ENCODE results near the gene ZNF728.
"Not testable (repeated sequence)": the region's sequence is repeated elsewhere in the genome, so short reads cannot be mapped to it uniquely, and the experiment has no call there.

The ZNF728 gene

GRCh38 chr19:23002690-23003422 is at the start of gene ZNF728:
TSS of gene ZNF728 (minus strand) at chr19:23003176. CDS start at chr19:23003030, 146 bp downstream.
- Histone ChIP-seq H3K4me3 (ENCODE audit: low read length) (no peak within 1 kb of the TSS), H3K4me1 (ENCODE audit: control insufficient read depth, insufficient read depth, low read length) (no peaks in the 10 kb centered on the region; the same call in 1 of the 2 replicates), H3K27ac (ENCODE audit: low read length) (no peak within 1 kb of the TSS), H3K27me3 (ENCODE audit: control insufficient read depth, insufficient read depth, low read length) (no peaks in the 10 kb centered on the region), H3K9me3 (ENCODE audit: control insufficient read depth, insufficient read depth, low read length) (peaks cover 5% of the 10 kb centered on the region), H3K36me3 (ENCODE audit: control insufficient read depth, insufficient read depth, low read length) (no peaks in the 10 kb centered on the region)
- DNase-seq (ENCODE audit: low read depth, low spot score): no peak
- no CpG with 5 or more reads among the region's 46 CpGs for WGBS (ENCODE audit: insufficient coverage, insufficient read length)

GRCh38 chr19:23052349-23052748 is 49.4 kb upstream of the ZNF728 start:
- Histone ChIP-seq H3K36me3 (ENCODE audit: control insufficient read depth, insufficient read depth, low read length) (no peaks in the 10 kb centered on the region), H3K9me3 (ENCODE audit: control insufficient read depth, insufficient read depth, low read length) (peaks cover 6% of the 10 kb centered on the region), H3K27ac (ENCODE audit: low read length) (no peak overlapping the region), H3K27me3 (ENCODE audit: control insufficient read depth, insufficient read depth, low read length) (no peaks in the 10 kb centered on the region), H3K4me3 (ENCODE audit: low read length) (no peak overlapping the region), H3K4me1 (ENCODE audit: control insufficient read depth, insufficient read depth, low read length) (no peaks in the 10 kb centered on the region)
- DNase-seq (ENCODE audit: low read depth, low spot score): no peak
- no CpG with 5 or more reads among the region's 1 CpG for WGBS (ENCODE audit: insufficient coverage, insufficient read length)

- WGBS (ENCODE audit: insufficient coverage, insufficient read length): no CpG with 5 or more reads among the region's 4 CpGs
- no peak for DNase-seq (ENCODE audit: low read depth, low spot score)
- Histone ChIP-seq H3K27me3 (ENCODE audit: control insufficient read depth, insufficient read depth, low read length) (no peaks in the 10 kb centered on the region), H3K27ac (ENCODE audit: low read length) (no peak overlapping the region), H3K9me3 (ENCODE audit: control insufficient read depth, insufficient read depth, low read length) (peaks cover 8% of the 10 kb centered on the region), H3K4me1 (ENCODE audit: control insufficient read depth, insufficient read depth, low read length) (no peaks in the 10 kb centered on the region), H3K36me3 (ENCODE audit: control insufficient read depth, insufficient read depth, low read length) (no peaks in the 10 kb centered on the region), H3K4me3 (ENCODE audit: low read length) (no peak overlapping the region)
Measured at GRCh38 chr19:23049256-23049655, 46.3 kb upstream of the ZNF728 start.

GRCh38 chr19:23046743-23047142 is 43.8 kb upstream of the ZNF728 start:
- no peak for DNase-seq (ENCODE audit: low read depth, low spot score)
- H3K4me1 ChIP-seq (ENCODE audit: control insufficient read depth, insufficient read depth, low read length): no peaks in the 10 kb centered on the region
- H3K27ac ChIP-seq (ENCODE audit: low read length): no peak overlapping the region
- peaks cover 6% of the 10 kb centered on the region for H3K9me3 ChIP-seq (ENCODE audit: control insufficient read depth, insufficient read depth, low read length)
- no CpG with 5 or more reads among the region's 6 CpGs for WGBS (ENCODE audit: insufficient coverage, insufficient read length)
- no peak overlapping the region for H3K4me3 ChIP-seq (ENCODE audit: low read length)
- no peaks in the 10 kb centered on the region for H3K36me3 ChIP-seq (ENCODE audit: control insufficient read depth, insufficient read depth, low read length)
- H3K27me3 ChIP-seq (ENCODE audit: control insufficient read depth, insufficient read depth, low read length): no peaks in the 10 kb centered on the region

GRCh38 chr19:23033721-23034120 is 30.7 kb upstream of the ZNF728 start:
- no peaks in the 10 kb centered on the region; the same call in 1 of the 2 replicates for H3K9me3 ChIP-seq (ENCODE audit: control insufficient read depth, insufficient read depth, low read length)

GRCh38 chr19:23015660-23016059 is 12.7 kb upstream of the ZNF728 start:
- no peaks in the 10 kb centered on the region for H3K36me3 ChIP-seq (ENCODE audit: control insufficient read depth, insufficient read depth, low read length)

More at GRCh38 chr19:23033721-23034120, 30.7 kb upstream of the ZNF728 start:
- no peaks in the 10 kb centered on the region for H3K4me1 ChIP-seq (ENCODE audit: control insufficient read depth, insufficient read depth, low read length)
- no peaks in the 10 kb centered on the region for H3K36me3 ChIP-seq (ENCODE audit: control insufficient read depth, insufficient read depth, low read length)
- no CpG with 5 or more reads among the region's 2 CpGs for WGBS (ENCODE audit: insufficient coverage, insufficient read length)
- DNase-seq (ENCODE audit: low read depth, low spot score): no peak
- no peak overlapping the region for H3K4me3 ChIP-seq (ENCODE audit: low read length)
- no peaks in the 10 kb centered on the region for H3K27me3 ChIP-seq (ENCODE audit: control insufficient read depth, insufficient read depth, low read length)
- no peak overlapping the region for H3K27ac ChIP-seq (ENCODE audit: low read length)

GRCh38 chr19:22994957-22995356 is 8.0 kb downstream of the ZNF728 start:
- H3K36me3 ChIP-seq (ENCODE audit: control insufficient read depth, insufficient read depth, low read length); H3K27ac ChIP-seq (ENCODE audit: low read length); H3K4me1 ChIP-seq (ENCODE audit: control insufficient read depth, insufficient read depth, low read length); H3K4me3 ChIP-seq (ENCODE audit: low read length); DNase-seq (ENCODE audit: low read depth, low spot score); H3K9me3 ChIP-seq (ENCODE audit: control insufficient read depth, insufficient read depth, low read length); H3K27me3 ChIP-seq (ENCODE audit: control insufficient read depth, insufficient read depth, low read length): not testable (repeated sequence)
- no CpG with 5 or more reads among the region's 1 CpG for WGBS (ENCODE audit: insufficient coverage, insufficient read length)

More at GRCh38 chr19:23015660-23016059, 12.7 kb upstream of the ZNF728 start:
- no peak for DNase-seq (ENCODE audit: low read depth, low spot score)
- Histone ChIP-seq H3K27ac (ENCODE audit: low read length) (no peak overlapping the region), H3K27me3 (ENCODE audit: control insufficient read depth, insufficient read depth, low read length) (no peaks in the 10 kb centered on the region), H3K9me3 (ENCODE audit: control insufficient read depth, insufficient read depth, low read length) (peaks cover 6% of the 10 kb centered on the region), H3K4me1 (ENCODE audit: control insufficient read depth, insufficient read depth, low read length) (no peaks in the 10 kb centered on the region), H3K4me3 (ENCODE audit: low read length) (no peak overlapping the region)

- Histone ChIP-seq H3K4me1 (ENCODE audit: control insufficient read depth, insufficient read depth, low read length) (no peaks in the 10 kb centered on the region), H3K27ac (ENCODE audit: low read length) (no peak overlapping the region), H3K9me3 (ENCODE audit: control insufficient read depth, insufficient read depth, low read length) (no peaks in the 10 kb centered on the region; the same call in 1 of the 2 replicates), H3K36me3 (ENCODE audit: control insufficient read depth, insufficient read depth, low read length) (no peaks in the 10 kb centered on the region), H3K27me3 (ENCODE audit: control insufficient read depth, insufficient read depth, low read length) (no peaks in the 10 kb centered on the region), H3K4me3 (ENCODE audit: low read length) (no peak overlapping the region)
- no CpG with 5 or more reads among the region's 2 CpGs for WGBS (ENCODE audit: insufficient coverage, insufficient read length)
- DNase-seq (ENCODE audit: low read depth, low spot score): no peak
Measured at GRCh38 chr19:22976248-22976647, 26.7 kb downstream of the ZNF728 start.

- not testable (repeated sequence) for H3K27me3 ChIP-seq (ENCODE audit: control insufficient read depth, insufficient read depth, low read length); H3K36me3 ChIP-seq (ENCODE audit: control insufficient read depth, insufficient read depth, low read length); H3K4me3 ChIP-seq (ENCODE audit: low read length); DNase-seq (ENCODE audit: low read depth, low spot score); H3K9me3 ChIP-seq (ENCODE audit: control insufficient read depth, insufficient read depth, low read length); H3K27ac ChIP-seq (ENCODE audit: low read length); H3K4me1 ChIP-seq (ENCODE audit: control insufficient read depth, insufficient read depth, low read length)
- WGBS (ENCODE audit: insufficient coverage, insufficient read length): no CpG with 5 or more reads among the region's 1 CpG
Measured at GRCh38 chr19:22975546-22976136, 27.3 kb downstream of the ZNF728 start.

- WGBS (ENCODE audit: insufficient coverage, insufficient read length): no CpG with 5 or more reads among the region's 5 CpGs
- Histone ChIP-seq H3K27me3 (ENCODE audit: control insufficient read depth, insufficient read depth, low read length) (no peaks in the 10 kb centered on the region), H3K4me1 (ENCODE audit: control insufficient read depth, insufficient read depth, low read length) (no peaks in the 10 kb centered on the region), H3K9me3 (ENCODE audit: control insufficient read depth, insufficient read depth, low read length) (peaks cover 7% of the 10 kb centered on the region), H3K36me3 (ENCODE audit: control insufficient read depth, insufficient read depth, low read length) (no peaks in the 10 kb centered on the region), H3K4me3 (ENCODE audit: low read length) (no peak overlapping the region), H3K27ac (ENCODE audit: low read length) (no peak overlapping the region)
- DNase-seq (ENCODE audit: low read depth, low spot score): peak; percentile 2
Measured at GRCh38 chr19:22945560-22945959, 57.4 kb downstream of the ZNF728 start.

GRCh38 chr19:22935151-22935550 is 67.8 kb downstream of the ZNF728 start:
- no peak for DNase-seq (ENCODE audit: low read depth, low spot score)
- no CpG with 5 or more reads among the region's 2 CpGs for WGBS (ENCODE audit: insufficient coverage, insufficient read length)
- Histone ChIP-seq H3K27ac (ENCODE audit: low read length) (no peak overlapping the region), H3K9me3 (ENCODE audit: control insufficient read depth, insufficient read depth, low read length) (peaks cover 4% of the 10 kb centered on the region), H3K4me3 (ENCODE audit: low read length) (no peak overlapping the region), H3K36me3 (ENCODE audit: control insufficient read depth, insufficient read depth, low read length) (no peaks in the 10 kb centered on the region), H3K4me1 (ENCODE audit: control insufficient read depth, insufficient read depth, low read length) (no peaks in the 10 kb centered on the region), H3K27me3 (ENCODE audit: control insufficient read depth, insufficient read depth, low read length) (no peaks in the 10 kb centered on the region)

Measured in iPS DF 6.9 (cell line).